PFSK-1 (cell line): ENCODE results near the gene TRPC3.

Experiments used
- FOXP2 ChIP-seq: optimal IDR thresholded peaks from 2 replicates; pipeline ENCODE3; 2011; ENCODE audit warnings: borderline replicate concordance, control low read depth, inconsistent platforms; ENCODE audit not compliant: insufficient read depth; ENCODE audit errors: extremely low read length, extremely low read depth
- POLR2AphosphoS5 ChIP-seq: IDR thresholded peaks from 2 replicates; pipeline ENCODE4 v1.6.1; 2012; ENCODE audit warnings: low read depth, mild to moderate bottlenecking, control low read depth, low read length, moderate library complexity
- SIN3A ChIP-seq: IDR thresholded peaks from 2 replicates; pipeline ENCODE4 v1.6.1; 2012; ENCODE audit warnings: mild to moderate bottlenecking, low read length, moderate library complexity, borderline replicate concordance; ENCODE audit not compliant: insufficient read depth
- TAF1 ChIP-seq: IDR thresholded peaks from 2 replicates; pipeline ENCODE4 v1.6.1; 2012; ENCODE audit warnings: low read length, control low read depth, borderline replicate concordance; ENCODE audit not compliant: insufficient read depth
- TF ChIP-seq, protein P1 (sequence below), 2 experiments: IDR thresholded peaks; 2 replicates each; pipeline versions ENCODE4 v1.6.1 to v1.8.0; 2011 to 2012; ENCODE audit warnings: low read depth in 2 of 2, low read length in 2 of 2, control low read depth in 1 of 2, inconsistent platforms in 1 of 2, mild to moderate bottlenecking in 1 of 2, moderate library complexity in 1 of 2; ENCODE audit not compliant: insufficient read depth in 1 of 2

Gene TRPC3

GRCh38 chr4:121950212-121950679, 1.6 kb downstream of the TRPC3 start:
- TF ChIP-seq, protein P1, sequence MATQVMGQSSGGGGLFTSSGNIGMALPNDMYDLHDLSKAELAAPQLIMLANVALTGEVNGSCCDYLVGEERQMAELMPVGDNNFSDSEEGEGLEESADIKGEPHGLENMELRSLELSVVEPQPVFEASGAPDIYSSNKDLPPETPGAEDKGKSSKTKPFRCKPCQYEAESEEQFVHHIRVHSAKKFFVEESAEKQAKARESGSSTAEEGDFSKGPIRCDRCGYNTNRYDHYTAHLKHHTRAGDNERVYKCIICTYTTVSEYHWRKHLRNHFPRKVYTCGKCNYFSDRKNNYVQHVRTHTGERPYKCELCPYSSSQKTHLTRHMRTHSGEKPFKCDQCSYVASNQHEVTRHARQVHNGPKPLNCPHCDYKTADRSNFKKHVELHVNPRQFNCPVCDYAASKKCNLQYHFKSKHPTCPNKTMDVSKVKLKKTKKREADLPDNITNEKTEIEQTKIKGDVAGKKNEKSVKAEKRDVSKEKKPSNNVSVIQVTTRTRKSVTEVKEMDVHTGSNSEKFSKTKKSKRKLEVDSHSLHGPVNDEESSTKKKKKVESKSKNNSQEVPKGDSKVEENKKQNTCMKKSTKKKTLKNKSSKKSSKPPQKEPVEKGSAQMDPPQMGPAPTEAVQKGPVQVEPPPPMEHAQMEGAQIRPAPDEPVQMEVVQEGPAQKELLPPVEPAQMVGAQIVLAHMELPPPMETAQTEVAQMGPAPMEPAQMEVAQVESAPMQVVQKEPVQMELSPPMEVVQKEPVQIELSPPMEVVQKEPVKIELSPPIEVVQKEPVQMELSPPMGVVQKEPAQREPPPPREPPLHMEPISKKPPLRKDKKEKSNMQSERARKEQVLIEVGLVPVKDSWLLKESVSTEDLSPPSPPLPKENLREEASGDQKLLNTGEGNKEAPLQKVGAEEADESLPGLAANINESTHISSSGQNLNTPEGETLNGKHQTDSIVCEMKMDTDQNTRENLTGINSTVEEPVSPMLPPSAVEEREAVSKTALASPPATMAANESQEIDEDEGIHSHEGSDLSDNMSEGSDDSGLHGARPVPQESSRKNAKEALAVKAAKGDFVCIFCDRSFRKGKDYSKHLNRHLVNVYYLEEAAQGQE (IDR thresholded peaks at IDR 0.05; ENCODE audit: insufficient read depth in 1 of 2, low read depth in 2 of 2, low read length in 2 of 2), result no peak
- TF ChIP-seq SIN3A, result no peak
- no peak for TF ChIP-seq POLR2AphosphoS5
- no peak for TF ChIP-seq FOXP2
- no peak for TF ChIP-seq TAF1

DNA sequence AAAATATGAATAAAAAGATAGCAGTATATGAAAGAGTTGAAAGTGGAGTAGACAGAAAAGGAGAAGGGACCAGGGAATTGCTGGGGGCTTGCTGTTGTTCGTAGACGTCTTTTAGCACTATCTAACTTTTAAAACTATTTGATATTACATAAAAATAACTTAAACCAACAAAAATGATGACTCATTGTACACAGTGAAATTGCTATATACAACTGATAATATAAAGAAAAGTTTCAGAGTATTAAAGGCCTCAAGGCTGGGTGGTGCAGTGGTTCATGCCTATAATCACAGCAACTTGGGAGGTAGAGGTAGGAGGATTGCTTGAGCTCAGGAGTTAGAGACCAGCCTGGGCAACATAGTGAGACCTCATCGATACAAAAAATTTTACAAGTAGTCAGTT, 5.2 kb downstream of the TRPC3 start:
- TF ChIP-seq, protein P1 (IDR thresholded peaks at IDR 0.05; ENCODE audit: insufficient read depth in 1 of 2, low read depth in 2 of 2, low read length in 2 of 2), result no peak
- TF ChIP-seq POLR2AphosphoS5 (no peak), FOXP2 (no peak), SIN3A (no peak), TAF1 (no peak)

GRCh38 chr4:121943941-121944340, 7.9 kb downstream of the TRPC3 start:
- TF ChIP-seq POLR2AphosphoS5 (no peak), FOXP2 (no peak), SIN3A (no peak), TAF1 (no peak)
- TF ChIP-seq, protein P1 (IDR thresholded peaks at IDR 0.05; ENCODE audit: insufficient read depth in 1 of 2, low read depth in 2 of 2, low read length in 2 of 2), result no peak

GRCh38 chr4:121939690-121940089, 12.2 kb downstream of the TRPC3 start:
- TF ChIP-seq SIN3A, result no peak
- TF ChIP-seq, protein P1 (IDR thresholded peaks at IDR 0.05; ENCODE audit: insufficient read depth in 1 of 2, low read depth in 2 of 2, low read length in 2 of 2), result no peak
- no peak for TF ChIP-seq TAF1
- no peak for TF ChIP-seq FOXP2
- no peak for TF ChIP-seq POLR2AphosphoS5
